Measurements from ENCODE around the gene VIPR2.

DNA sequence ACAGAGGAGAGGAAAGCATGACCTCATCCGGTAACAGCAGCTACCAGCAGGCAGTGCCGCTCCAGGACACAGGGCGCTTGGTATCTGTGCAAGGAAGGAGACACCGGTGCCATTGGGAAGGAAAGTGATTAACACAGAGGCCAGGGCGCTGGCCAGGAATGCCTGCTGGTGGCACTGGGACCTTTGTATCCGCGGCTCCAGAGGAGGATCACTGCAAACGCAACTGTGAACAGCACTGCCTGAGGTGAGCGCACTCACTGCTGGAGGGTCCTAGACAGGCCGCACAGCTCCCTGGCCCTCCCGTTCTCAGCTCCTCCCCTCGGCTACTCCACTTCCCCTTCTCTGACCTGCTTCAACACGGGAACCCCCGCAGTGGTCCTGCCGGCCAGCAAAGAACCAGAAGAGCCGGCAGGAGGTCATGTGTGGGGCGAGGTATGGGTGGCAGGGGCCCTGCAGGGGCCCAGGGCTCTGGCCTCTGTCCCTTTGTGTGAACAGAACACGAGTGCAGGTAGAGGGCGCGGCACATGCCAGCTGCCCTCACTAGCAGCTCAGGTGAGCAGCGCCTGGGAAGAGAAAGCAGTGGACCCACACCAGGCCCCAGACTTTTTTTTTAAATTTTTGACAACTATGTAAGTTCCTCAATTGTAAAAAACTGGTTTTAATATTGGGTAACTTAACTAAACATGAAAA lies 107.6 kb downstream of the VIPR2 start:
- TF ChIP-seq POLR2A (IDR thresholded peaks at IDR 0.05) = no peak
- TF ChIP-seq, protein P1, sequence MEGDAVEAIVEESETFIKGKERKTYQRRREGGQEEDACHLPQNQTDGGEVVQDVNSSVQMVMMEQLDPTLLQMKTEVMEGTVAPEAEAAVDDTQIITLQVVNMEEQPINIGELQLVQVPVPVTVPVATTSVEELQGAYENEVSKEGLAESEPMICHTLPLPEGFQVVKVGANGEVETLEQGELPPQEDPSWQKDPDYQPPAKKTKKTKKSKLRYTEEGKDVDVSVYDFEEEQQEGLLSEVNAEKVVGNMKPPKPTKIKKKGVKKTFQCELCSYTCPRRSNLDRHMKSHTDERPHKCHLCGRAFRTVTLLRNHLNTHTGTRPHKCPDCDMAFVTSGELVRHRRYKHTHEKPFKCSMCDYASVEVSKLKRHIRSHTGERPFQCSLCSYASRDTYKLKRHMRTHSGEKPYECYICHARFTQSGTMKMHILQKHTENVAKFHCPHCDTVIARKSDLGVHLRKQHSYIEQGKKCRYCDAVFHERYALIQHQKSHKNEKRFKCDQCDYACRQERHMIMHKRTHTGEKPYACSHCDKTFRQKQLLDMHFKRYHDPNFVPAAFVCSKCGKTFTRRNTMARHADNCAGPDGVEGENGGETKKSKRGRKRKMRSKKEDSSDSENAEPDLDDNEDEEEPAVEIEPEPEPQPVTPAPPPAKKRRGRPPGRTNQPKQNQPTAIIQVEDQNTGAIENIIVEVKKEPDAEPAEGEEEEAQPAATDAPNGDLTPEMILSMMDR (IDR thresholded peaks at IDR 0.05) = no peak
